HCT116 (cell line): Measurements from ENCODE around the gene RFTN1. TPM values are rescaled to one million over a fixed set of nuclear protein-coding genes. Genes with fewer than 3 reads are reported as not detected.

Experiments
- ATAC-seq: fragments of 200-7000 bp; cut with Tn5 transposase; 2 replicates; pipeline ENCODE4 v1.9.1; 2020; ENCODE audit warnings: mild to moderate bottlenecking, moderate library complexity
- BruUV-seq: library from RNA; stranded (reverse); fragments of 400-500 nt; replicated peaks from 2 replicates; lab custom pipeline; 2021; lab: Mats Ljungman, UMichigan
- CTCF ChIA-PET: fragments of 300-600 bp; sonication (Branson Sonifier 250); formaldehyde crosslinking; loops from one replicate; lab custom pipeline; 2021; ENCODE audit warnings: antibody characterized with exemption; lab: Charles Lee
- POLR2A ChIA-PET: fragments of 300-600, 350-600 bp; sonication (Branson Sonifier 250); formaldehyde crosslinking; loops from one replicate; lab custom pipeline; 2021; ENCODE audit warnings: antibody characterized with exemption; lab: Charles Lee
- RAD21 ChIA-PET, 2 experiments: fragments of 300-600 bp; sonication (Branson Sonifier 250); formaldehyde crosslinking; loops; one replicate each; lab custom pipeline; 2023; ENCODE audit warnings: low total read pairs in 2 of 2; ENCODE audit not compliant: uncharacterized antibody in 2 of 2, unreplicated experiment in 2 of 2, low non-redundant PET in 1 of 2; lab: Charles Lee
- DNase-seq: peaks from one replicate; pipeline ENCODE4 v3.0.0-alpha.2; 2010; ENCODE audit warnings: low read depth, low spot score
- H2AFZ ChIP-seq: fragments of 200-600 bp; shearing (Covaris generic), sonication (generic); 2 replicates; pipeline ENCODE4 v1.6.1; 2017; ENCODE audit warnings: low read depth, mixed run types, mixed read lengths, antibody characterized with exemption, low read length; ENCODE audit not compliant: poor library complexity, severe bottlenecking
- H3K27ac ChIP-seq: 2 replicates; pipeline ENCODE4 v1.5.1; 2012; ENCODE audit warnings: low read depth, low read length
- H3K27me3 ChIP-seq: fragments of 200-600 bp; sonication (generic); 2 replicates; pipeline ENCODE4 v1.6.1; 2016; ENCODE audit warnings: mixed run types, low read length, mixed read lengths; ENCODE audit not compliant: insufficient read depth
- H3K36me3 ChIP-seq, 2 experiments: fragments of 200-500 bp in 1 of 2; fragments of 200-600 bp in 1 of 2; sonication (Bioruptor generic) in 1 of 2; sonication (generic) in 1 of 2; 2 replicates each; pipeline versions ENCODE4 v1.5.1 to v1.6.1; 2014 to 2016; ENCODE audit warnings: low read length in 2 of 2, inconsistent platforms in 1 of 2, mixed read lengths in 1 of 2, mixed run types in 1 of 2; ENCODE audit not compliant: insufficient read depth in 2 of 2, control insufficient read depth in 1 of 2
- H3K4me1 ChIP-seq, 2 experiments: fragments of 200-600 bp in 1 of 2; sonication (generic) in 1 of 2; 2 replicates each; pipeline versions ENCODE4 v1.5.1 to v1.6.1; 2012 to 2017; ENCODE audit warnings: low read length in 2 of 2, inconsistent platforms in 1 of 2, mild to moderate bottlenecking in 1 of 2, mixed read lengths in 1 of 2, mixed run types in 1 of 2, moderate library complexity in 1 of 2; ENCODE audit not compliant: insufficient read depth in 2 of 2, control insufficient read depth in 1 of 2
- H3K4me2 ChIP-seq: fragments of 200-600 bp; sonication (generic); 2 replicates; pipeline ENCODE4 v1.6.1; 2017; ENCODE audit warnings: mixed run types, low read length, mixed read lengths
- H3K4me3 ChIP-seq, 2 experiments: fragments of 200-600 bp in 1 of 2; sonication (generic) in 1 of 2; replicated peaks in 1 of 2; 2 replicates each; pipeline ENCODE4 v1.5.1; 2011 to 2016; ENCODE audit warnings: low read length in 2 of 2, control low read depth in 1 of 2, low read depth in 1 of 2, mild to moderate bottlenecking in 1 of 2, mixed read lengths in 1 of 2, mixed run types in 1 of 2
- H3K79me2 ChIP-seq: fragments of 200-600 bp; sonication (generic); 2 replicates; pipeline ENCODE4 v1.6.1; 2017; ENCODE audit warnings: mild to moderate bottlenecking, mixed run types, low read length, moderate library complexity, mixed read lengths; ENCODE audit not compliant: insufficient read depth
- H3K9ac ChIP-seq: fragments of 200-600 bp; sonication (generic); 2 replicates; pipeline ENCODE4 v1.6.1; 2016; ENCODE audit warnings: low read length, mixed read lengths
- H3K9me2 ChIP-seq: fragments of 200-600 bp; sonication (generic), shearing (Covaris generic); 2 replicates; pipeline ENCODE4 v1.6.1; 2017; ENCODE audit warnings: mixed run types, mild to moderate bottlenecking, moderate library complexity; ENCODE audit not compliant: insufficient read depth
- H3K9me3 ChIP-seq, 2 experiments: fragments of 200-500 bp in 1 of 2; fragments of 200-600 bp in 1 of 2; sonication (Bioruptor generic) in 1 of 2; sonication (generic) in 1 of 2; 2 replicates each; pipeline ENCODE4 v1.6.1; 2014 to 2017; ENCODE audit warnings: low read length in 2 of 2, mixed read lengths in 2 of 2, inconsistent platforms in 1 of 2, low read depth in 1 of 2, mild to moderate bottlenecking in 1 of 2, mixed run types in 1 of 2, moderate library complexity in 1 of 2; ENCODE audit not compliant: control insufficient read depth in 1 of 2, insufficient read depth in 1 of 2
- H4K20me1 ChIP-seq: fragments of 200-600 bp; sonication (generic), shearing (Covaris generic); 2 replicates; pipeline ENCODE4 v1.6.1; 2017; ENCODE audit warnings: mixed run types, mild to moderate bottlenecking, moderate library complexity; ENCODE audit not compliant: insufficient read depth
- CBX3 ChIP-seq: IDR thresholded peaks from 2 replicates; pipeline ENCODE4 v1.6.1; 2012; ENCODE audit warnings: low read depth
- CTCF ChIP-seq, 3 experiments: fragments of 200-600 bp in 1 of 3; sonication (generic) in 1 of 3; IDR thresholded peaks in 2 of 3; conservative IDR thresholded peaks in 1 of 3; 2 replicates each; pipeline ENCODE4 v1.5.1; 2012 to 2017; ENCODE audit warnings: low read depth in 2 of 3, low read length in 2 of 3, antibody characterized with exemption in 1 of 3, borderline replicate concordance in 1 of 3, control low read depth in 1 of 3, mild to moderate bottlenecking in 1 of 3, mixed read lengths in 1 of 3, mixed run types in 1 of 3, moderate library complexity in 1 of 3; ENCODE audit not compliant: insufficient read depth in 1 of 3
- EGR1 ChIP-seq: IDR thresholded peaks from 2 replicates; pipeline ENCODE4 v1.6.1; 2012; ENCODE audit warnings: low read depth
- ELF1 ChIP-seq: IDR thresholded peaks from 2 replicates; pipeline ENCODE4 v1.6.1; 2012; ENCODE audit warnings: low read depth, borderline replicate concordance
- FOSL1 ChIP-seq: IDR thresholded peaks from 2 replicates; pipeline ENCODE4 v1.6.1; 2012; ENCODE audit warnings: low read depth
- JUND ChIP-seq: IDR thresholded peaks from 2 replicates; pipeline ENCODE4 v1.6.1; 2012
- POLR2A ChIP-seq: IDR thresholded peaks from 2 replicates; pipeline ENCODE4 v1.7.0; 2011; ENCODE audit warnings: borderline replicate concordance; ENCODE audit not compliant: insufficient read depth, insufficient read length; ENCODE audit errors: extremely low read depth
- RAD21 ChIP-seq: IDR thresholded peaks from 2 replicates; pipeline ENCODE4 v1.6.1; 2012; ENCODE audit warnings: low read depth, mild to moderate bottlenecking
- SP1 ChIP-seq: IDR thresholded peaks from 2 replicates; pipeline ENCODE4 v1.6.1; 2012; ENCODE audit warnings: low read depth
- TCF7L2 ChIP-seq: IDR thresholded peaks from 2 replicates; pipeline ENCODE4 v1.7.0; 2011; ENCODE audit warnings: borderline replicate concordance, inconsistent platforms; ENCODE audit not compliant: insufficient read depth, insufficient read length; ENCODE audit errors: extremely low read depth
- ZBTB33 ChIP-seq: IDR thresholded peaks from 2 replicates; pipeline ENCODE4 v1.6.1; 2011; ENCODE audit warnings: mild to moderate bottlenecking, low read length, moderate library complexity; ENCODE audit not compliant: insufficient replicate concordance; ENCODE audit errors: extremely low read depth
- intact Hi-C: fragments of 100-400 bp; cut with micrococcal nuclease; formaldehyde crosslinking; loops from 2 replicates; pipeline ENCODE4 v1.10.0; 2022
- total RNA-seq: library from RNA; stranded (reverse); gene quantifications from one replicate; pipeline ENCODE4 v1.2.1, GENCODE V29; 2021; ENCODE audit not compliant: unreplicated experiment

The RFTN1 gene
- total RNA-seq, 1 experiment from 2014 or later: 3.9 TPM

GRCh38 chr3:16442730-16443129 is 70.8 kb downstream of the RFTN1 start:
- Histone ChIP-seq H2AFZ (no peak overlapping the region), H3K9me2 (no peaks in the 10 kb centered on the region), H3K27me3 (no peaks in the 10 kb centered on the region), H3K36me3 (no peaks in the 10 kb centered on the region), H4K20me1 (no peaks in the 10 kb centered on the region), H3K79me2 (no peaks in the 10 kb centered on the region), H3K4me2 (no peak overlapping the region), H3K27ac (no peak overlapping the region), H3K9ac (no peak overlapping the region), H3K4me1 (no peaks in the 10 kb centered on the region), H3K9me3 (no peaks in the 10 kb centered on the region), H3K4me3 (no peak overlapping the region)
- POLR2A ChIA-PET: no interaction called here
- RAD21 ChIA-PET: no interaction called here
- no TSS peak for BruUV-seq
- TF ChIP-seq CTCF (IDR thresholded peaks at IDR 0.05 in 2 of 3, conservative IDR thresholded peaks at IDR 0.05 in 1 of 3; ENCODE audit: borderline replicate concordance in 1 of 3, insufficient read depth in 1 of 3, low read depth in 2 of 3, low read length in 2 of 3): no peak
- TF ChIP-seq SP1: no peak
- no peak for TF ChIP-seq FOSL1
- TF ChIP-seq RAD21: no peak
- TF ChIP-seq POLR2A: no peak
- no peak for TF ChIP-seq CBX3
- TF ChIP-seq ZBTB33: no peak
- no peak for TF ChIP-seq ELF1
- TF ChIP-seq EGR1: no peak
- TF ChIP-seq TCF7L2: no peak
- no peak for TF ChIP-seq JUND
- intact Hi-C loops: no loop called here
- ATAC-seq (no peak), DNase-seq (no peak)
- CTCF ChIA-PET: no interaction called here
